ENCODE measurements around the gene STARD8.

The STARD8 gene

GRCh38 chrX:68754406-68754805 lies 106.9 kb downstream of the STARD8 start:
- no peak for DNase-seq

DNA sequence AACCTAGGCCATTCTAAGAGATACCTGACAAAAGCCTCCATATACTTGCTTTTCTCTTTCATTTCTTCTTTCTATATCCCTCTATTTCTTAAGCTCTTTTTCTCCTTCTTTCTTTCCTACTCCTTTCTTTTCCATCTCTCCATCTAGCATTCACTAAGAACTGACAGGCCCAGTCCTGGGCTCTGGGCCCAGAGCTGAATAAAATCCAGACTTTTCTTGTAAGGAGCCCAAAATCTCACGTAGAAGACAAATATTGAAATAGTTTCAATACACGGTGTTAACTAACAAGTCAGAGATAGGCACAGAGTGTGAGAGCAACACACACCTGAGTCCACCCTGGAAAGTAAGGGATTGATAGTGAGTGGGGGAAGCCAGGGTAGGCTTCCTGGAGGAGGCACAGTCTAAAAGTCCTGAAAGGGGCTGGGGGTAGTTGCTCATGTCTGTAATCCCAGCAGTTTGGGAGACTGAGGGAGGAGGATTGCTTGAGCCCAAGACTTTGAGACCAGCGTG lies 108.2 kb downstream of the STARD8 start:
- no peak for DNase-seq

- no peak for DNase-seq
Measured at GRCh38 chrX:68757331-68757730, 109.9 kb downstream of the STARD8 start.

GRCh38 chrX:68757731-68758130 lies 110.3 kb downstream of the STARD8 start:
- DNase-seq, result no peak

DNA sequence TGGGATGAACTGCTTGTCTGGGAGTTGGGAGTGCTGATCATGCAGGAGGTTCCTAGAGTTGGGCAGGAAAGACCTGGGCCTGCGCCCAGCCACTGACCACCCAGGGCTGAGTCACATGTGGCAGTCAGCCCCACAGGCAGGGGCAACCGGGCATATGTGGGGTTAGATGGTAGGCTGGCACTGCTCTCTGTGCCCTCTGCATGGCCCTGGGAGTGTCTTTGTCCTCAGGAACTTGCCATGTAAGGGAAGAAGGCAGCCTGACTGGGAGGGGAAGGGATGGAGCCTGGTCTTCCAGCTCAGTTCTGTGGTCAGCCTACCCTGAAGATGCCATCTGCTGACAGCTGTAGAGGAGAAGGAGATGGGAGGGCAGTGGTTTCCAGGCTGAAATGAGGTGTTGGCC lies 111.2 kb downstream of the STARD8 start:
- DNase-seq, result no peak

- no peak for DNase-seq
Measured at GRCh38 chrX:68761086-68761485, 113.6 kb downstream of the STARD8 start.

DNA sequence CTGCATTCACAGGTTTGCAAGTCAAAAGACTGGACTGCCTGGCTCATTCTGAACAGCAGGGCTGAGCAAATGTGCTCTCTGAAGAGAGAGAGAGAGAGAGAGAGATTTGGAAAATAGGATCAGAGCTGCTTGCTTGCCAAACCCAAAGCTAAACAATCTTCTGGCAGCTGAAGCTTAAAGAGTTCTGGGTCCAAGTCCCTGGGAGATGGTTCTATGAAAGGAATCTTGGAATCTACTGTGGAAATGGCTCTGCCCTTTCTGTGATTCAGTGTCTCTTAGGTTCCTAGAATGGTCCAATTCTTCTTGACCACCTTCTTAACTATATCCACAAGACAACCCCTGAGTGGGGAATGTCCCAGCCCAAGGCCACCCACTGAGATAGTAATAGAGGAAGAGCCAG lies 115.3 kb downstream of the STARD8 start:
- DNase-seq, result no peak

- DNase-seq, result no peak
Measured at GRCh38 chrX:68763481-68763880, 116.0 kb downstream of the STARD8 start.

Measured in GOT3 (cell line).